GM12874 (cell line): ENCODE data around the gene ZCCHC18.

ENCODE experiments used
- CTCF ChIP-seq: IDR thresholded peaks from 2 replicates; pipeline ENCODE4 v1.5.1; 2011; ENCODE audit warnings: low read depth, mild to moderate bottlenecking, control low read depth, low read length, moderate library complexity; ENCODE audit not compliant: insufficient read depth

ZCCHC18 gene

DNA sequence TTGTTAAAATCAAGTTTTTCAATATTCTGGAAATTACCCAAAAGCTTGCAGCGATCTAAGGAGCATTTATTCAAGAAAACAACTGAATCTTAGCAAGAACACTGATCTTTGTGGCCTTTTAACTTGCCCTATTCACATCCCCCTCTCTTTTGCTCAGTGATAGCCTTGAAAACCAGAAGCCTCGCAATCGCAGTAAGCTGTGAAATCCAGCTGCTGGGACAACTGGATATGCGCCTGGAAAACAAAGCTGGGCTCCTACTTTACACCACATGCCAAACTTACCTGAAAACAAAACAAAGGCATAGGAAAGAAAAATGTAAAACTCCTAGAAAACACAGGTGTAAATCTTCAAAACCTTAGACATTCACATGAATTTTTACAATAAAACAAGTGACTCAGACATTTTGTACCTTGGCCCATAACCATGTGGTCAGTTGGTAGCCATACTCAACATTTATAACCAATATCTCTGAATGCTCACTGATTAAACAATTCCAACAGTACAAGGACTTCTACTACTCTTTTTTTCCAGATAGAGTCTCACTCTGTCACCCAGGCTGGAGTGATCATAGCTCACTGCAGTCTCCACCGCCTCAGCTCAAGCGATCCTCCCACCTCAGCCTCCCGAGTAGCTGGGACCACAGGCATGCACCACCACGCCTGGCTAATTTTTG lies 28.9 kb downstream of the ZCCHC18 start:
- no peak for TF ChIP-seq CTCF

- no peak for TF ChIP-seq CTCF
Measured at GRCh38 chrX:104151037-104151436, 38.7 kb downstream of the ZCCHC18 start.

DNA sequence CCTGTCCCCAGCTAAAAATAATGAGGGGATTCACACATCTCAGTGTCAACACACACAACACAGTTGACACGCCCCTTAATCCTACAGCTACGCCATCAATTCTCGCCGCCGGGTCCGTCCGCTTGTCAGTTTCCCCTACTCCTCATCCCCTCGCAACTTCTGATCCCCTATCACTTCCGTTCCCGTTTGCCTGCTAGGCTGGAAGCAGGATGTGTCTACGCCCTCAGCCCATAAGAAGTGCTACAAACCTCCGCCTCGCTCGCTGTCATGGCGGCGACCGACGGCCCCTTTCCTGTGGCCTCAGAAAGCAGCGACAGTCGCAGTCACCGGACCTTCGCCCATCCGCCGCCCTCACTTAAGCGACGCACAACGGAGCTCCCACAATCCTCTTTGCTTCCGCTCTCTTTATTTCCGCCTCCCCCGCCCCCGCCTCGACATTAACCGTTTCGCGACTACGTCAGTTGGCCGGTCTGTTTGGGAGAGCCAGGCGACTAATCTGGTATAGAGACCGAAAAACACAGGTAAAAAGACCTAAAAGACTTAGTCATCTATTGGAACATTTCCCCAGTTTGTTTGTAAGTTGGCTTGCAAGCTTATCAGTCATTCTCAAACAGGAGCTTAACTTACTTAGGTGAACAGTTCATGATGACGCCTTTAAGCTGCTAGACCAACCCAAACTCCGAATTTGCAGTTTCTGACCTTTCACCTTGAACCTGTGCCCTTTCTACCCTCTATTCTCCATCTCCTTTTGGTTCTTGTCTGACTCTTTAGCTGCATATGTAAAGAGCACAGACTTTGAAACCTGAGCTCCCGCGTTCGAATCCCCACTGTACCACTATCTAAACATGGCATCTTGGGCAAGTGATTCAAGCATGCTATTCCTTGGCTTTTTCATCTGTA lies 44.6 kb downstream of the ZCCHC18 start, which contains the start of gene SLC25A53:
Gene SLC25A53, minus strand, starts transcription at position 380 of the 900 bp plus-strand sequence. CDS start 51,752 bp downstream, outside the sequence.
- TF ChIP-seq CTCF = no peak
